NCI-H187 (cell line): Measurements from ENCODE around the gene MRPL54.
A peak's percentile ranks its signal among the peaks of the same experiment; 100 is the strongest.
"Not testable (repeated sequence)": the region's sequence is repeated elsewhere in the genome, so short reads cannot be mapped to it uniquely, and the experiment has no call there.

Experiments
- DNase-seq, 2 experiments: peaks; one replicate each; lab custom pipeline; 2025; lab: John Stamatoyannopoulos, UW

MRPL54 gene

DNA sequence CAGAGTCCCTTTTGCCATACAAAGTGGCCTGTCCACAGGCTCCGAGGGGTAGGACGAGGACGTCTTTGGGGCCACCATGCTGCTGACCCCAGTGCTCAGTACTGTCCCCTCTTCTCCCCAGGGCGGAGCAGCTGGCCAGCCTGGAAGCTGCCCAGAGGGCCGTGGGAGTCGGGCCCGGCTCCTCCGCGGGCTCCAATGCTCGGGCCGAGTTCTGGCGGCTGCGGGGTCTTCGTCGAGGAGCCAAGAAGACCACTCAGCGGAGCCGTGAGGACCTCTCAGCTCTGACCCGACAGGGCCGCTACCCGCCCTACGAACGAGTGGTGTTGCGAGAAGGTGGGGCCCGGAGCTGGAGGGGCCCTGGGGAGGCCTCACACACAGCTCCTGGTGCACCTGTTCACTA lies 22.1 kb upstream of the MRPL54 start:
- DNase-seq = no peak

- no peak for DNase-seq
These were observed 19.0 kb upstream of the MRPL54 start for GRCh38 chr19:3743486-3743885.

DNA sequence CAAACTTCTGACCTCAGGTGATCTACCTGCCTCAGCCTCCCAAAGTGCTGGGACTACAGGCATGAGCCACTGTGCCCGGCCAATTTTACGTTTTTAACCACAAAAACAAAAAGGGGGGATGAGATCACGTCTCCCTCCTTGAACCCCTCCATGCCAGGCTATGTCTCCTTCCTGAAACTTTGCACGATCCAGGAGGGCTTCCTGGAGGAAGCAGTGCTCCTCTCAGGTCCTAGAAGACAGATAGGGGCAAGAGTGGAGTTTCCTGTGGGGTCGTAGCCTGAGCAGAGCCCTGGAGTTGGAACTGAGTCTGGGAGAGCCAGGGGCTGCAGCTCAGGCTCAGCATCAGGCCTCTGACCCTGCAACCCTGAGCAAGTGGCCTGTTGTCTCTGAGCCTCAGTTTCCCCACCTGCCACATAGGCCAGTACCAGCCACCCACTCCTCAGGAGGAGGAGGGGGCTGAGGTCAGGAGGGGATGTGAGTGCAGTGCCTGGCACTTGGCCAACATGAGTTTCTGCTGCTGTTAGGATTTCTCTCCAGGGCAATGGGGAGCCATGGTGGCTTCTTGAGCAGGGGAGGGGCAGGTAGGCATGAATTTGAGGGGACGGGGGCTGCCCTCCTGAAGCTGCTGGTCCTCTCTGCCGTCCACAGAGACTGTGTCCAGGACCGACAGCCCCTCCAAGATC lies 17.0 kb upstream of the MRPL54 start:
- DNase-seq = no peak

DNA sequence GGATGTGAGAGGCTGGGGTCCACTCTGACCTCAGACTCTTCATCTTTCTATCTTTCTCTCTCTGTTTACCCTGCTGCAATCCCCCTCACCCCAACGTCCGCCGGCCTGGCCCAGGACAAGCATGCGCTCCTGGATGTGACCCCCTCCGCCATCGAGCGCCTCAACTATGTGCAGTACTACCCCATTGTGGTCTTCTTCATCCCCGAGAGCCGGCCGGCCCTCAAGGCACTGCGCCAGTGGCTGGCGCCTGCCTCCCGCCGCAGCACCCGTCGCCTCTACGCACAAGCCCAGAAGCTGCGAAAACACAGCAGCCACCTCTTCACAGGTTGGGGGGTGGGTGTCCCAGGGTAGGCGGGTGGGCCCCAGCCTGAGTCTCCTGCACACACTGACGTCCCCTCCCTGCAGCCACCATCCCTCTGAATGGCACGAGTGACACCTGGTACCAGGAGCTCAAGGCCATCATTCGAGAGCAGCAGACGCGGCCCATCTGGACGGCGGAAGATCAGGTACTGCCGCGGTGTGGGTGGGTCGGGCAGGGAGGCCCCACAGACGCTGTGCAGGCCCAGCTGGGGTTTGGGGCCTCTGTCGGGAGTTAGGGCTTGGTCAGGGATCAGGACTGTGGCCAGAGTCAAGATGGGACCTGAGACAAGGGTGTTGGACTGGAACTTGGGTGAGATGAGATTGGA lies 16.0 kb upstream of the MRPL54 start:
- DNase-seq = no peak

GRCh38 chr19:3748965-3749364 lies 13.5 kb upstream of the MRPL54 start:
- DNase-seq = no peak

DNA sequence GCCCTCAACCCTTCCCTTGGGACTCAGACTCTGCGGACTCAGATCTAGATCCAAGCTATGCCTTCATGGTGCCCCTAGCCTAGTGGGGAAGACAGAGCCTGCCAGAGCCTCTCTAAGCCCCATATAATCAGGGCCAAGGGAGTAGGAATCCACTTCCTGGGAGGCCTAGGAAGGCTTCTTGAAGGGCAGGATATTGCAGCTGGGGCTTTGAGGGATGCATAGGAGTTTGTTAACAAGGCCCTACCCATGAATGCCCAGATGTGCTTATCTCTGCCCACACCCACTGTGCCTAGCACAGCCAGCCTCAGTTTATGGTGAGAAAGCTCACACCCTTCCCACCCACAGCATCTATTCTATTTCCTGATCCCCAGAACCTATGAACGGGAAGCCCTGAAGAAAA lies 12.3 kb upstream of the MRPL54 start:
- no peak for DNase-seq

GRCh38 chr19:3751236-3751635 lies 11.2 kb upstream of the MRPL54 start:
- no peak for DNase-seq

- DNase-seq = no peak
These were observed 10.0 kb upstream of the MRPL54 start for GRCh38 chr19:3752492-3752891.

DNA sequence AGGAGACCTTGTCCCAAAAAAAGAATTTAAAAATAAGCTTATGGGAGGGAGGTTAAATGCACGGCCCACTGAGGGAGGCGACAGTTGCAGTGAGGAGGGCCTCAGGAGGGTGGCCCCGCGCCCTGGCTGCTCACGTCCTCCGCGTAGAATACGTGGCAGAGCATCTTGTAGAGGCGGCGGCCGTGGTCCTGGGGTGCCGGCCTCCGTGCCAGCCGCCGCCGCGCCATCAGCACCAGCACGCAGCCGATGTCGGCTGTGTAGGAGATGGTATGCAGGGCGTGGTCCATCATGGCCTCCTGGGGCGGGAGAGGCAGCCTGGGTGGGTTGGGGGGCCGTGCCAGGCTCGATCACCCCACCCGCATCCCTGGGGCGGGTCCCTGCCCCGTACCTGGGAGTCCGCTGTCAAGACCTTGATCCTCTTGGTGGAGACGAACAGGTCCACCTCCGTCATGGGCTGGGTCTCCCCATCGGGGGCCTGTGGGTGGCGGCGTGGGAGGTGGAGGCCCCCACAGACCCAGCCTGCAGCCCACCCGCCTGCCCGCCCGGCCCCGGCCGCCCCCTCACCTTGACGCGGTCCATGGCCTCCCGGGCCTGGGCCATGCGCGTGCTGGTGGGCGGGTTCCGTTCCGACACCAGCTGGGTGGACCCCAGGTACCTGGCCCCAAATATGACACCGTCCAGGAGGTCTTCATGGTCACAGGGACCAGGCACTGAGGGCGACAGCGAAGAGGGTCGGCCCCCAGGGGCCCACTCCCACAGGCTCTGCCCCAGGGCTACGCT lies 8.7 kb upstream of the MRPL54 start:
- no peak for DNase-seq

DNA sequence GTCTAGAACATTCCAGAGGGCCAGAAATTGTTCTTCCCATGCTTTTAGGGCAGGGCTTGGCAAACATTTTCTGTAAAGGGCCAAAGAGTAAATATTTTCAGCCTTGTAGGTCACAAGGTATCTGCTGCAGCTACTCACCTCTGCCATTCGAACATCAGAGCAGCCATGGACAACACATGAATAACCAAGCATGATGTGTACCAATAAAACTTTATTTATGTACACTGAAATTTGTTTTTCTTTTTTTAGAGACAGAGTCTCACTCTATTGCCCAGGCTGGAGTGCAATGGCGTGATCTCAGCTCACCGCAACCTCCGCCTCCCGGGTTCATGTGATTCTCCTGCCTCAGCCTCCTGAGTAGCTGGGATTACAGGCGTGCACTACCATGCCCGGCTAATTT lies 4.8 kb upstream of the MRPL54 start:
- DNase-seq = not testable (repeated sequence)

DNA sequence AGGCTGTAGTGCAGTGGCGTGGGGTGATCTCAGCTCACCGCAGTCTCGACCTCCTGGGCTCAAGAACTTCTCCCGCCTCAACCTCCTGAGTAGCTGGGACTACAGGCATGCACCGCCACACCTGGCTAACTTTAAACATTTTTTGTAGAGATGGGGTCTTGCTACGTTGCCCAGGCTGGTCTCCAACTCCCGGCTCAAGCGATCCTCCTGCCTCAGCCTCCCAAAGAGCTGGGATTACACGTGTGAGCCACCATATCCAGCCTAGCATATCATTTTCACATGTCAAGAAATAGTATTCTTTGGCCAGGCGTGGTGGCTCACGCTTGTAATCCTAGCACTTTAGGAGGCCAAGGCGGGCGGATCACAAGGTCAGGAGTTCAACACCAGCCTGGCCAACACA lies 4.2 kb upstream of the MRPL54 start:
- DNase-seq = not testable (repeated sequence)

- no peak for DNase-seq
These were observed 2.8 kb upstream of the MRPL54 start for GRCh38 chr19:3759482-3760254.

- DNase-seq = no peak
These were observed 1.6 kb upstream of the MRPL54 start for GRCh38 chr19:3760871-3761361.

DNA sequence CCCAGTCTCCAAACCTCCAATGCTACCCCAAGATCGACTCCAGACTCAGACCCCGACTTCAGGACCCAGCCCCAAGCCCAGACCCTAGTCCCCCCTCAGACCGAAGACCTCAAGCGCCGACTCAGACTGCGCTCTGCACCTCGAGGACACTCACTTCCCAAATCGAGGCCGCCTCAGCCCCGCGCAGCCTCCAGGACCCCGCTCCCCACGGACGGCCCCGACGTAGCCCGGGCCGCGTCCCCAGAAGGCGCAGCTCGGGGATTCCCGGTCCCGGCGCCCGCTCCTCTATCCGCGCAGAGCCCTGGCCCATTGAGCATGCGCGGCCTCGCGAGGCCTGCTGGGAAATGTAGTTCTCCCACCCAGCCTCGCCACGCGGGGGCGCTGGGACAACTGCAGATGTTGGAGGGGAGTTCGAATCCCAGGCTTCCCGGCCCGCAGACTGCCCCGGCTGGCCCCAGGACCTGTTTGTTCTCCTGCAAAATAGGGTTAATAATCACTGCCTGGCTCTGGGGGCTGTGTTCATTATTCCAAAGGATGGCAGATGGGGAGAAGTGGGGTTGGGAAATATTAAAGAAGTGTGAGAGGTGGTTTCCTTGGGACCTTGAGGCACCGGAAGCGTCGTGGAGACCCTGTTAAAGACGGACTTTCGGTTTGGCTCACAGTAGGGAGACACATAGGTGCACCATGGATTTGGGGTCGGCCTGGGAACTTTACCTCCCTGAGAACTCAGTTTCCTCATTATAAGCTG lies 926 bp upstream of the MRPL54 start, which contains the start of gene APBA3:
TSS of gene APBA3 (minus strand) at position 311 of the 748 bp plus-strand sequence. CDS start 1,428 bp downstream, outside the sequence.
- peak; percentile 87 to 90 for DNase-seq

DNA sequence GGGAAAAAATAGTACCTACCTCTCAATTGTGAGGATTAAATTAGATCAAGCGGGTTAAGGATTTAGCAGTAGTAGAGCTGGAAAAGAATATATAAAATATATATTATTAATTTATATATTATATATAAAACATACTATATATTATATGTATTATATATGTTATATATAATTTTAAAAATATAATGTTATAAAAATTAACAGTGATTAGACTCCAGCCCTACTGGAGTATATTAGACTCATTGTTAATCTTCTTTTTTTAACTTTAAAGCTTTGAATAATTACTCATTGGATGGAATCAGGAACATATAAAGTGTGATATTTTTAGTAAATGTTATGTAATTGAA lies 380 bp upstream of the MRPL54 start:
- DNase-seq = no peak

- DNase-seq = no peak
These were observed 2.6 kb downstream of the MRPL54 start for GRCh38 chr19:3765121-3765520.

DNA sequence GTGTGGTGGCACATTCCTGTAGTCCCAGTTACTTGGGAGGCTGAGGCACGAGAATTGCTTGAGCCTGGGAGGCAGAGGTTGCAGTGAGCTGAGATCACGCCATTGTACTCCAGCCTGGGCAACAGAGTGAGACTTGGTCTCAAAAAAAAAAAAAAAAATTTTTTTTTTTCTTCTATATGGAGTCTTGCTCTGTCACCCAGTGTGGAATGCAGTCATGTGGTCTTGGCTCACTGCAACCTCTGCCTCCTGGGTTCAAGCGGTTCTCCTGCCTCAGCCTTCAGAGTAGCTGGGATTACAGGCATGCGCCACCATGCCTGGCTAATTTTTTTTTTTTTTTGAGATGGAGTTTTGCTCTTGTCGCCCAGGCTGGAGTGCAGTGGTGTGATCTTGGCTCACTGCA lies 3.3 kb downstream of the MRPL54 start:
- not testable (repeated sequence) for DNase-seq

GRCh38 chr19:3766520-3766919 lies 4.0 kb downstream of the MRPL54 start:
- no peak for DNase-seq

- no peak for DNase-seq
These were observed 4.6 kb downstream of the MRPL54 start for GRCh38 chr19:3767050-3767449.

DNA sequence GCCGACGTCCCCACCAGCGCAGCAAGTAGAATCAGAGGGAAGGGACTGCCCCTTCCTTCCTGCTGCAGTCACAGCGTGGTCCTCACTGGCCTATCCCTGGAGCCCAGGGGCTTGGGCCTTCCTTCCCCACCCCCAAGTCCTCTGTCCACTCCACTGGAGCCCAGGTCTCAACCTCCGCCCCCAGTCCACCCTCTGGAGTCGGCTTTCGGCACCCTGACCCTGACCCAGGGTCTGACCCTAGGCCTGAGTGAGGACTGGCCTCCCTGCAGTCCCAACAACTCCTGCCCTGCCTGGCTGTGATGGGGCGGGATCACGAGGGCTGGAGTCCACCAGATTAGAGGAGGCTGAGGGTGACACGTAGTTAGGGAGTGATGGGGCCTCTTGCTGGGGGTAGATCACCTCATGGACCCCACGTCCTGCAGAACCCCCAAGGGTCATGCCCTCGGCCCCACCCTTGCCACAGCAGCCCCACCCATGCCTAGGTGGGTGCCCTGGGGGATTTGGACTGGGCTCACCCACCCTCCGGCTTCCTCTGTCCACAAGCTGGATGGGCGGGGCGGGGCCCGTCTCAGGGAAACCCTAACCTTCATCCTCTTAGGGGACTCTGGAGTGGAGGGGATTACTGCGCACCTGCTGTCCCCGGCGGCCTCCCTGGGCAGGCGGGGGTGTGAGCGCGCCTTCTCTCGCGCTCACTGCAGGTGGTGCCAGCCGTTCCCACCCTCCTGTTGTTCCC lies 5.7 kb downstream of the MRPL54 start:
- no peak for DNase-seq

- no peak for DNase-seq
These were observed 6.2 kb downstream of the MRPL54 start for GRCh38 chr19:3768748-3769099.
